GM19324 (cell line): Measurements from ENCODE around the gene TRPC4.

Experiments used
- ATAC-seq: cut with Tn5 transposase; IDR thresholded peaks from one replicate; pipeline ENCODE4 v1.9.1; 2021; ENCODE audit warnings: mild to moderate bottlenecking, moderate library complexity; ENCODE audit not compliant: unreplicated experiment, low FRiP score

Gene TRPC4

GRCh38 chr13:37736045-37736444 is 133.5 kb downstream of the TRPC4 start:
- ATAC-seq = no peak

- ATAC-seq = no peak
These were observed 134.3 kb downstream of the TRPC4 start for GRCh38 chr13:37735293-37735692.

GRCh38 chr13:37729876-37730275 is 139.7 kb downstream of the TRPC4 start:
- ATAC-seq = no peak

GRCh38 chr13:37716420-37717195 is 153.0 kb downstream of the TRPC4 start:
- ATAC-seq = no peak

- no peak for ATAC-seq
These were observed 154.0 kb downstream of the TRPC4 start for GRCh38 chr13:37715606-37716015.

- ATAC-seq = no peak
These were observed 160.3 kb downstream of the TRPC4 start for GRCh38 chr13:37709318-37709717.

- no peak for ATAC-seq
These were observed 161.7 kb downstream of the TRPC4 start for GRCh38 chr13:37707739-37708500.

- no peak for ATAC-seq
These were observed 163.5 kb downstream of the TRPC4 start for GRCh38 chr13:37706041-37706440.

GRCh38 chr13:37701972-37702371 is 167.6 kb downstream of the TRPC4 start:
- ATAC-seq = no peak

- no peak for ATAC-seq
These were observed 168.3 kb downstream of the TRPC4 start for GRCh38 chr13:37701306-37701705.

- ATAC-seq = no peak
These were observed 168.7 kb downstream of the TRPC4 start for GRCh38 chr13:37700887-37701286.

GRCh38 chr13:37695200-37695599 is 174.4 kb downstream of the TRPC4 start:
- no peak for ATAC-seq

- no peak for ATAC-seq
These were observed 179.2 kb downstream of the TRPC4 start for GRCh38 chr13:37690361-37690760.

GRCh38 chr13:37686501-37686900 is 183.1 kb downstream of the TRPC4 start:
- no peak for ATAC-seq

- ATAC-seq = no peak
These were observed 184.4 kb downstream of the TRPC4 start for GRCh38 chr13:37685206-37685605.

GRCh38 chr13:37682496-37682895 is 187.1 kb downstream of the TRPC4 start:
- no peak for ATAC-seq

GRCh38 chr13:37681281-37682032 is 188.1 kb downstream of the TRPC4 start:
- ATAC-seq = no peak

- no peak for ATAC-seq
These were observed 189.4 kb downstream of the TRPC4 start for GRCh38 chr13:37680137-37680536.

- no peak for ATAC-seq
These were observed 190.5 kb downstream of the TRPC4 start for GRCh38 chr13:37679043-37679442.

- ATAC-seq = no peak
These were observed 199.7 kb downstream of the TRPC4 start for GRCh38 chr13:37669845-37670244.

- no peak for ATAC-seq
These were observed 201.9 kb downstream of the TRPC4 start for GRCh38 chr13:37667702-37668101.
